B cell (primary cell): Measurements from ENCODE around the gene ADPRH. TPM values are rescaled to one million over a fixed set of nuclear protein-coding genes. Genes with fewer than 3 reads are reported as not detected.

Source experiments
- ATAC-seq: fragments of 200-7000 bp; cut with Tn5 transposase; one replicate; pipeline ENCODE4 v1.10.0; 2021; ENCODE audit warnings: low read depth, mild to moderate bottlenecking, moderate number of reproducible peaks, moderate library complexity
- CTCF ChIA-PET: fragments of 350-600 bp; sonication (Branson Sonifier 250); formaldehyde crosslinking; loops from one replicate; lab custom pipeline; 2021; ENCODE audit warnings: antibody characterized with exemption, inconsistent platforms; lab: Charles Lee
- POLR2A ChIA-PET: fragments of 350-600 bp; sonication (Branson Sonifier 250); formaldehyde crosslinking; loops from one replicate; lab custom pipeline; 2021; ENCODE audit warnings: antibody characterized with exemption; lab: Charles Lee
- DNase-seq: peaks from one replicate; pipeline ENCODE4 v3.0.0; 2013
- H2AFZ ChIP-seq: 2 replicates; pipeline ENCODE4 v1.6.1; 2012; ENCODE audit warnings: mild to moderate bottlenecking, low read depth, low read length; ENCODE audit not compliant: insufficient read depth, poor library complexity, severe bottlenecking
- H3K27ac ChIP-seq, 2 donors: 1 replicate in 1 of 2; 2 replicates in 1 of 2; pipeline ENCODE4 v1.5.1; 2012 to 2013; ENCODE audit warnings: low read length in 2 of 2, mild to moderate bottlenecking in 2 of 2, moderate library complexity in 1 of 2
- H3K27me3 ChIP-seq, 4 experiments: fragments of 200-600 bp in 1 of 4; sonication (generic) in 1 of 4; replicated peaks in 1 of 4; 1 replicate in 2 of 4; 2 replicates in 2 of 4; pipeline versions ENCODE4 v1.6.1 to v1.7.0; 2013 to 2016; ENCODE audit warnings: low read length in 3 of 4, mild to moderate bottlenecking in 2 of 4, mixed read lengths in 1 of 4, moderate library complexity in 1 of 4; ENCODE audit not compliant: insufficient read depth in 4 of 4, control insufficient read depth in 3 of 4; ENCODE audit errors: control extremely low read depth in 1 of 4
- H3K36me3 ChIP-seq, 2 experiments: replicated peaks in 1 of 2; 1 replicate in 1 of 2; 2 replicates in 1 of 2; pipeline versions ENCODE4 v1.6.1 to v1.7.1; 2013; ENCODE audit warnings: low read length in 1 of 2; ENCODE audit not compliant: insufficient read depth in 2 of 2, control insufficient read depth in 1 of 2; ENCODE audit errors: control extremely low read depth in 1 of 2, extremely low read depth in 1 of 2
- H3K4me1 ChIP-seq, 2 donors: fragments of 200-600 bp in 1 of 2; sonication (generic) in 1 of 2; 1 replicate in 1 of 2; 2 replicates in 1 of 2; pipeline versions ENCODE4 v1.5.1 to v1.6.1; 2013 to 2017; ENCODE audit warnings: low read length in 2 of 2; ENCODE audit not compliant: control insufficient read depth in 2 of 2, insufficient read depth in 2 of 2
- H3K4me2 ChIP-seq: replicated peaks from 2 replicates; pipeline ENCODE3; 2012; ENCODE audit warnings: mild to moderate bottlenecking, low read depth, low read length; ENCODE audit not compliant: poor library complexity, severe bottlenecking
- H3K4me3 ChIP-seq, 5 experiments: fragments of 200-600 bp in 1 of 5; sonication (generic) in 1 of 5; 1 replicate in 3 of 5; 2 replicates in 2 of 5; pipeline versions ENCODE4 v1.5.1 to v1.7.0; 2011 to 2016; ENCODE audit warnings: low read length in 4 of 5, mild to moderate bottlenecking in 4 of 5, low read depth in 2 of 5, control low read depth in 1 of 5, moderate library complexity in 1 of 5; ENCODE audit not compliant: insufficient read depth in 1 of 5; ENCODE audit errors: control extremely low read depth in 1 of 5, extremely low read depth in 1 of 5
- H3K79me2 ChIP-seq: fragments of 200-600 bp; sonication (generic); one replicate; pipeline ENCODE4 v1.6.0; 2016; ENCODE audit warnings: low read length; ENCODE audit not compliant: control insufficient read depth, insufficient read depth
- H3K9ac ChIP-seq: fragments of 200-600 bp; sonication (generic); 2 replicates; pipeline ENCODE4 v1.6.1; 2017; ENCODE audit warnings: mild to moderate bottlenecking, low read length, moderate library complexity
- H3K9me3 ChIP-seq, 3 donors: one replicate each; pipeline versions ENCODE4 v1.6.1 to v1.7.1; 2013; ENCODE audit warnings: low read length in 2 of 3; ENCODE audit not compliant: control insufficient read depth in 2 of 3, insufficient read depth in 1 of 3; ENCODE audit errors: control extremely low read depth in 1 of 3
- H4K20me1 ChIP-seq: 2 replicates; pipeline ENCODE4 v1.6.0; 2012; ENCODE audit warnings: mild to moderate bottlenecking, low read length; ENCODE audit not compliant: insufficient read depth, control insufficient read depth, poor library complexity, severe bottlenecking
- H3K27ac Mint-ChIP-seq: one replicate; pipeline ENCODE4 v1.8.0; 2021; ENCODE audit warnings: mixed read lengths
- H3K27me3 Mint-ChIP-seq: one replicate; pipeline ENCODE4 v1.8.0; 2021; ENCODE audit warnings: mixed read lengths
- H3K4me1 Mint-ChIP-seq: one replicate; pipeline ENCODE4 v1.8.0; 2021; ENCODE audit warnings: mixed read lengths
- H3K4me3 Mint-ChIP-seq: one replicate; pipeline ENCODE4 v1.8.0; 2021; ENCODE audit warnings: mixed read lengths
- H3K9me3 Mint-ChIP-seq: one replicate; pipeline ENCODE4 v1.8.0; 2022; ENCODE audit warnings: mixed read lengths; ENCODE audit not compliant: insufficient read depth
- CTCF ChIP-seq: fragments of 200-600 bp; IDR thresholded peaks from one replicate; pipeline ENCODE4 v1.8.0; 2022; ENCODE audit warnings: antibody characterized with exemption, mild to moderate bottlenecking
- EZH2 ChIP-seq: IDR thresholded peaks from 2 replicates; pipeline ENCODE4 v1.6.1; 2012; ENCODE audit warnings: borderline replicate concordance, low read depth, mild to moderate bottlenecking, moderate library complexity, low read length; ENCODE audit not compliant: insufficient read depth, poor library complexity, severe bottlenecking
- WGBS: methylation state at CpG from one replicate; pipeline ENCODE4 v1.1.5; 2013; ENCODE audit warnings: missing lambda C conversion rate; ENCODE audit not compliant: insufficient coverage; 5-methylcytosine and 5-hydroxymethylcytosine counted together
- intact Hi-C: fragments of 100-400 bp; cut with micrococcal nuclease; formaldehyde crosslinking; loops from one replicate; pipeline ENCODE4 v1.10.0; 2022
- polyA plus RNA-seq: library from polyadenylated mRNA; depleted of rRNA; stranded (reverse); fragments of >200 nt; gene quantifications from 2 replicates; pipeline ENCODE4 v1.2.3, GENCODE V29; 2012
- total RNA-seq, 2 donors: library from RNA; stranded (reverse); fragments of 120-200 nt in 1 of 2; gene quantifications; 1 replicate in 1 of 2; 2 replicates in 1 of 2; pipeline versions ENCODE4 v1.2.3 to v1.2.4, GENCODE V29; 2013 to 2022

ADPRH gene
- total and polyA plus RNA-seq, 2 donors (not counting 1 experiment from before 2014, with no cell fraction given), result 10.0 to 24.5 TPM

GRCh38 chr3:119558626-119559317, 20.5 kb upstream of the ADPRH start:
- no peak for ATAC-seq
- CTCF ChIA-PET, result interaction anchor here (0.9 to 3.7 kb wide), 13 partner anchors 9 to 283 kb away, joined by 3 to 16 read pairs (median 4); partner anchors contain the start of gene TIMMDC1
- H2AFZ ChIP-seq, result peak overlapping the region; percentile 66
- H3K27me3 ChIP-seq, result no peaks in the 10 kb centered on the region
- intact Hi-C loops, result loop anchor here (1.0 to 10.0 kb wide), 10 partner anchors 7 to 536 kb away; partner anchors contain the start of genes GSK3B, PLA1A, TIMMDC1 and TMEM39A
- POLR2A ChIA-PET, result interaction anchor here (0.6 to 1.3 kb wide), 4 partner anchors 20 to 95 kb away, joined by 3 to 14 read pairs (median 6); partner anchors contain the start of gene TMEM39A
- Mint-ChIP-seq H3K4me3 (peak overlapping the region; percentile 75), H3K9me3 (no peaks in the 10 kb centered on the region), H3K4me1 (peaks cover 84% of the 10 kb centered on the region), H3K27ac (peak overlapping the region; percentile 91), H3K27me3 (no peaks in the 10 kb centered on the region)
- no peaks in the 10 kb centered on the region for H3K36me3 ChIP-seq
- no peaks in the 10 kb centered on the region for H4K20me1 ChIP-seq
- H3K4me3 ChIP-seq, result peak overlapping the region in 4 of 5 experiments; percentile 42 to 71 (median 60)
- H3K9ac ChIP-seq, result peak overlapping the region; percentile 76
- 80% methylated on average over 1 of the region's 9 CpGs for WGBS
- H3K27ac ChIP-seq, result peak overlapping the region; percentile 71 to 92
- TF ChIP-seq EZH2 (no peak), CTCF (no peak)
- peaks cover 52 to 79% of the 10 kb centered on the region in 2 donors for H3K4me1 ChIP-seq
- no peaks in the 10 kb centered on the region for H3K9me3 ChIP-seq
- H3K79me2 ChIP-seq, result peaks cover 29% of the 10 kb centered on the region
- peak overlapping the region; percentile 70 for H3K4me2 ChIP-seq
- DNase-seq, result no peak
